NCI-H2227 (cell line): Measurements from ENCODE around the gene SMC1B.
"Not testable (repeated sequence)": the region's sequence is repeated elsewhere in the genome, so short reads cannot be mapped to it uniquely, and the experiment has no call there.

Source experiments
- DNase-seq: peaks from one replicate; lab custom pipeline; 2025; ENCODE audit not compliant: unreplicated experiment; lab: John Stamatoyannopoulos, UW

Gene SMC1B

DNA sequence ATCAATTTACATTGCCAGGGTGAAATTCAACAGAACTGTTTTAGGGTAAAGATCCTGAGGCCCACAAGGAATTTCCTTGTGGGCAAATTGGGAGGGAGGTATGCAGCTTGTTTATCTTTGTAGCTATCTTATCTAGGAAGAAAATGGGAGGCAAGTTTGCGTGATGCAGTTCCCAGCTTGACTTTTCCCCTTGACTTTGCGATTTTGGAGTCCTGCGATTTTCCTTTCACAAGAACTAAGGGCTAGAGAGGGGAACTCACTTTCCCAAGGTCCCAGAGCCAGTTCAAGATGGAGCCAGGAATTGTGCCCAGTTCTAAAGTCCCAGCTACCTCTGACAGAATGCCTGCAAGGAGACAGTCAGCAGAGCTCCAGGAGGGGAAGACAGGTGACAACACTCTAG, 30.8 kb upstream of the SMC1B start:
- DNase-seq = no peak

DNA sequence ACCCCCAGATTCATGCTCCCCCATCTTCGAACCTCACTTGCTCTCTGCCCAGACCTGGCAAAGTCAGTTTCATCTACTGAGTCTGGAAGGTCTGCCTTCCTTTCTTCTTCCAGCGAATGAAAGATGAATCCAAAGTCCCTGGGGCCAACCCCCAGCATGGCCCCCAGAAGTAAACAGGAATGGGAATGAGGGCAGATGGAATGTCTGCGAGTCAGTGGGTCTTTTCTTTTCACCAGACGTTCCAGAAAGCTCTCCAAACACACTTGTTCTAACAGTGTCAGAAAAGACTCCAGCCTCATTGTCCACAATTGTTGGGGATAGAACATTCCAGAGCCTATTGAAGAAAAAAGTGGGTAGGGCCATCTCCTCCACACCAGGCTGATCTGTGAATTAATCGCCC, 28.7 kb upstream of the SMC1B start:
- no peak for DNase-seq

DNA sequence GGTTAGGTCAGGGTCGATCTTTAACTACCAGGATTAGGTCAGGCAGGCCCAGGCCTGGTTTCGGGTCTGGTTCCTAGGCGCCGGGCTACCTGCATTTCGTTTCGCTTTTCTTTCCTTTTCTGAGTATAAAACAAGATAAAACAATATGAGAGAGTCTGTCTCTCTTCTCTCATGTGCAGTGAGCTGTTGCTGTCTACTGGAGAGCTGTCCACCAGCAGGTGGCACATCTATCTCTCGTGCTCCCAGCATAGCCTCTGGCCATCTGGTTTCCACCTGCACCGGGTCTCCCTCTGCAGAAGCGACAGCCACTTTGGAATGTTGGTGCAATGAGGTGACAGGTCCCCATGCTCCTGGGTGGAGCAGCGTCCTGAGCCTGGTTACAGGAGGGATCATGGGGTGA, 27.7 kb upstream of the SMC1B start:
- peak; percentile 48 for DNase-seq

DNA sequence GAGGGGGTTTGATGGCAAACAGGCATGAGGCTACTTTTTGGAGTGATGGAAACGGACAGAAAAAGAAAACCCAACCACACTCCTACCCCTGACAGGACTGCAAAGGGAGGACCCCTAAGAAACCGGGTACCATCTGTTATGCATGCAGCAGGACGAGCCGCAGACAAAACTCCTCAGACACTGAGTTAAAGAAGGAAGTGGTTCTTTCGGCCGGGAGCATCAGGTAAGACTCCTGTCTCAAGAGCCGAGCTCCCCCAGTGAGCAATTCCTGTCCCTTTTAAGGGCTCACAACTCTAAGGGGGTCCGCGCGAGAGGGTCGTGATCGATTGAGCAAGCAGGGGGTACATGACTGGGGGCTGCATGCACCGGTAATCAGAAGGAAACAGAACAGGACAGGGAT, 27.3 kb upstream of the SMC1B start:
- not testable (repeated sequence) for DNase-seq

DNA sequence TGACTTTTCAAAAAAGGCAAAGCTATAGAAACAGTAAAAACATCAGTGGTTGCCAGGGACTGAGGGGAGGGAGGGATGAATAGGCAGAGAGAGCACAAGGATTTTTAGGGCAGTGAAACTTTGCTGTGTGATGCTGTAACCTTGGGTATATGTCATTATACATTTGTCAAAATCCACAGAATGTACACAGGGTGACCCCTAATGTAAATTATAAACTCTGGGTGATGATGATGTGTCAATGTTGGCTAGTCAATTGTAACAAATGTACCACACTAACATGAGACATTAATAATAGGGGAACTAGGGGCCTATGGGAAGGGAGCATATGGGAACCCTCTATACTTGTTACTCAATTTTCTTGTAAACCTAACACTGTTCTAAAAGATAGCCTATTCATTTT, 24.9 kb upstream of the SMC1B start:
- no peak for DNase-seq

DNA sequence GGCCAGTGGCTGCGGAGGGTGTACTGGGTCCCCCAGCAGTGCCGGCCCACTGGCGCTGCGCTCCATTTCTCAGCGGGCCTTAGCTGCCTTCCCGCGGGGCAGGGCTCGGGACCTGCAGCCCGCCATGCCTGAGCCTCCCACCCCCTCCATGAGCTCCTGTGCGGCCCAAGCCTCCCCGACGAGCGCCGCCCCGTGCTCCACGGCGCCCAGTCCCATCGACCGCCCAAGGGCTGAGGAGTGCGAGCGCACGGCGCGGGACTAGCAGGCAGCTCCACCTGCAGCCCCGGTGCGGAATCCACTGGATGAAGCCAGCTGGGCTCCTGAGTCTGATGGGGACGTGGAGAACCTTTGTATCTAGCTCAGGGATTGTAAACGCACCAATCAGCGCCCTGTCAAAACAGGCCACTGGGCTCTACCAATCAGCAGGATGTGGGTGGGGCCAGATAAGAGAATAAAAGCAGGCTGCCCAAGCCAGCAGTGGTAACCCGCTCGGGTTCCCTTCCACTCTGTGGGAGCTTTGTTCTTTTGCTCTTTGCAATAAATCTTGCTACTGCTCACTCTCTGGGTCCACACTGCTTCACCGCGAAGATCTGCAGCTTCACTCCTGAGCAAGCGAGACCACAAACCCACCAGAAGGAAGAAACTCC, 23.6 kb upstream of the SMC1B start:
- DNase-seq = not testable (repeated sequence)

DNA sequence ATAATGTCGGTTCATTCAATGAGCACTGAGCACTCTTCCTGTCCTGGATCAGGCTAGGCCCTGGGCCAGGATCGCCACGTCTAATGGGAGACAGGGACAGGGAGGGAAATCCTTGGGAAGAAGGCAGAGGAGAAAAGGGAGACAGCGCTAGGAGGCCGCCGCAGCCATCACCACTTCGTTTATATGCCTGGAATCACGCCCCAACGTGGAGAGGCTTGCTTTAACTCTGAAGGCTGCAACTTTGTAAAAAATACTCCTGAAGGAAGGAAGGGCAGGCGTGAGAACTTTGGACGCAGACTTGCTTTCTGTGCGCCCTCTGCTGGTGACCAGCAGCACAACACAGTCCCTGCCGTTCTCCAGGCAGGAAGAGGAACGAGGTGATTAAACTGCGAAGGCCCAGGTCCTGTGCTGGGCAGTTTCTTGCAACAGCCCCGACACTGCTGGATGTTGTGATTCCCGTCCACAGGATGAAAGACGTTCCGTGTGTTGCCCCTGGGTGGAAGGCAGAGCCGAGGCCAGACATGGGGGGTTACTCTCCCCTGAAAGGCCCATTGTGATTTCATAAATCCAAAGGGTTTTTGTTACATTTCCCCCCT, 22.2 kb upstream of the SMC1B start:
- DNase-seq = peak; percentile 84

DNA sequence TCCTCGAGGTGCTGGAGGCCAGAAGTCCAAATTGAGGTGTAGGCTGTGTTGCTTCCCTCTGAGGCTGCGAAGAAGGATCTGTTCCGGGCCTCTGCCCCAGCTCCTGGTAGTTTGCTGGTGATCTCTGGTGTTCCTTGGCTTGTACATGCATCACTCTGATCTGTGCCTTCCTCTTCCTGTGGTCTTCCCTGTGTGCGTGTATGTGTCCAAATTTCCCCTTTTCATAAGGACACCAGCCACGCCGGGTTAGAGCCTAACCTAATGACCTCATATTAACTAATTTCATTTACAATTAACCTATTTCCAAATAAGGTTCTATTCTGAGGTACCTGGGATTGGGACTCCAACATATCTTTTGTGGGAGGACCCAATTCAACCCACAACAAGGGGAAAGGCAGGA, 21.6 kb upstream of the SMC1B start:
- DNase-seq = no peak

DNA sequence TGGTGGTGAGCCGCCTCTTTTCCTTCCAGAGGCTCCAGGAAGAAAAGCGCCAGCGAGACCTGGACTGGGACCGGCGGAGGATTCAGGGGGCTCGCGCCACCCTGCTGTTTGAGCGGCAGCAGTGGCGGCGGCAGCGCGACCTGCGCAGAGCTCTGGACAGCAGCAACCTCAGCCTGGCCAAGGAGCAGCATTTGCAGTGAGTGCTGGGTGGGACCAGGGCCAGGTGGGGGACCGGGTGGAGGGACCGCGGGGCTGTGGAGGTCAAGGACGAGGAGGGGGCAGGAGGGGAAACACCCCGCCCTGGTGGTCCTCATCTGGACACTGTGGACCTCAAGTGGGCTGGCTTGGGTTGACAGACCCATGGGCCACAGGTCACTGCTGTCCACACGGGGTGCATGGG, 17.5 kb upstream of the SMC1B start:
- DNase-seq = no peak

DNA sequence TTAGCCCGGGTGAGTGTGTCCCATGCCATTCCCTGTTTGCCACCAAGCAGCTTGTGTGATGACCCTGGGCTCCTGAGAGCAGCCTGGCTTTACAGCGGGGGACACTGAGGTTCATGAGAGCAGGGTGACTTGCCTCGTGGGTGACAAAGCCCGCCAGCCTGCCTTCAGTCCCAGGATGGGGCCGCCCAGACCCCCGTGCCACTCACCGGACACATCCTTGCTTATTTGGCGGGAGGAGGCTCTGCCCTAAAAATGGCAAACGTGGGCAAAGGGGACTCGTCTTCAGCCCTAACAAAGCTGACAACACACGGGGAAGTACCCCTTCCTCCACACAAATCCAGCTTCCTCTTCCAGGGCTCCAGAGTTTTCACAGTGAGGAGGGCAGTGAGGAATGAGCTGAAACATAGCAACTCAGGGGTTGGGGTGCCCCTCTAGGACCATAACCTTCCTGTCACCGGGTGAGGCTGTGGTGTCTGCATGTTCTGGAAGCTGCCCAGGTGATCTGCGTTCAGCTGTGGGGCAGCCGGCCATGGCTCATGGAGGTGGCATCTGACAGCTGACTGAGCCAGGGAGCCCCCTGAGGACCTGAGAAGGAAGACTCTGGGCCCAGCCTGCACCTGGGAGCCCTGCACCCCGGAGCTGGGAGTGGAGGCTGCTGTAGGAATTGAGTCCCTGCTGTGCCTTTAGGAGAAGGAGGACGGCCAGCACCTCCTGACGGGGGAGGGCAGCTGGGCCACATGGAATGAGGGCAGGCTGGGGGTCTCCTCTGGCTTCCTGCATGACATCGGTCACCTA, 16.8 kb upstream of the SMC1B start:
- no peak for DNase-seq

DNA sequence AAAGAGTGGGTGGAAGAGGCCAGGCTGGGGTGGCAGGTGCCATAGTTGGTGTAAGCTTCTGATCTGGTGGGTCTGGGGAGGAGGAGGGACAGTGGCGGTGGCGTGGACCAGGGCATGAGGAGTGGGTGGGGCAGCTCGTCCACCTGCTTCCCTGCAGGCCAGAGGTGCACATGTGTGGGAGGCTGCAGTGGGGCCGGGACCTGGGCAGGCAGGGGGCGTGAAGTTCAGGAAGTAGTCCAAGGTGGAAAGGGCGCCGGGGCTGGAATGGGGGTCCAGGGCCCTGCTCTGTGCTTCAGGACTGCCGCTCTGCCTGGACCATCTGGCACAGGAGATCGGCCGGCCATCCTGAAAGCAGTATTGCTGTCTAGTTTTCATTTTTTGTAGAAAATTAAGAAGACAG, 16.0 kb upstream of the SMC1B start:
- DNase-seq = no peak

DNA sequence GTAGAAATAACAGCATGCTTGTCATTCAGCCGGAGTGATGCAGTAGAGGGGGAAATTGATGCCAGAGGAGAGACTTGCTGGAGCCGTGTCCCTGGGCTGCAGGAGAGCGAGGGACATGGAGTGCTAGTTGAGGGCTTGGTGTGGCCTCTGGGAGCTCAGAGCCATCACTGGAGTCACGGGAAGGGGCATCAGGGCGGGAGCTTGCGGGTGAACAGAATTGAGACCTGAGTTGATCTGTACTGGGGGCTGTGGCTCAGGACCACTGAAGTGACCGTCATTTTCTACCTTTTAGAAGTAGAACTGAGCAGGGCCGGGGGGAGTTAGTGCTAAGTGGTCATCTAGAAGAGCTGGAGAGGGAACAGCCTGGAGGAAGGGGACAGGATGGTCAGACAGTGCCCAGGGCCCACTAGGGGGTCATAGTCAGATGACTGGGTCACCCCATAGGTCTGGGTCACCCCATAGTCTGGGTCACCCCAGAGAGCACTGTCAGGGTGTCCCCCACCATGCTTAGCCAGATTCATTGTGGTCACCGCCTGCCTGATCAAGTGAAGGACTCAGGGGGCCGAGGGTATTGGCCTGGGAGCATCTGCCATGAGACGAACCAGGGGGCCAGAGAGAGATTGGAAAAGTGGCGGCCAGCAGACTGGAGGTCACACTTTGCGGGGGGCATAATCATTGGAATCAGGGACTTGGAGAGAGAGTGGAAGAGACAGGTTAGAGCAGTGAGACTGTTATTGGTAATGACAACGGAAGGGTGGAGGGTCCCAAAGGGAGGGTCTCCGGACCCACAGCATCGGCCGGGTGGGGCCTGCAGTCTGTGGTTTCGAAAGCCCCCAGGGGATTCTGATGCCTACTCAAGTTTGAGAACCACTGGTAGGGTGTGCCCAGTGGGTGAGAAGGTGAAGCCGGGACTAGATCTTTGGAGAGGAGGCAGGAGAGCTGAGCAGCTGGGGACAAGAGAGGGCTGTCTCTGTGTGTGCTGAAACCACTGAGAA, 15.3 kb upstream of the SMC1B start:
- DNase-seq = no peak

DNA sequence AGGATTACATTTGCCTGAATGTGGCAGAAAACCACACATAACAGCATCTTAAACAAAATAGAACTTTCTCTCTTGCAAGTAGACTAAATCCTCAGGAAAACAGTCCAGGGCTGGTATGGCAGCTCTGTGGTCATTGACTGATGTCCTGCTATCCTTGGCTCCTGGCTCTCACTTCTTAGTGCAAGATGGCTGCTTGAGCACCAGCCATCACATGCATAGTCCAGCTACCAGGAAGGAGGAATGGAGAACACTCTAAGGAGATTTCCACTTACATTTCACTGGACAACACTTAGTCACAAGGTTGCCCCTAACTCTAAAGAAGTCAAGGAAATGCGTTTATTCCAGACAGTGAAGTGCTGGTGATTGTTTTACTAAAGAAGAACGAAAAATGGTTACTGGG, 13.7 kb upstream of the SMC1B start:
- no peak for DNase-seq

DNA sequence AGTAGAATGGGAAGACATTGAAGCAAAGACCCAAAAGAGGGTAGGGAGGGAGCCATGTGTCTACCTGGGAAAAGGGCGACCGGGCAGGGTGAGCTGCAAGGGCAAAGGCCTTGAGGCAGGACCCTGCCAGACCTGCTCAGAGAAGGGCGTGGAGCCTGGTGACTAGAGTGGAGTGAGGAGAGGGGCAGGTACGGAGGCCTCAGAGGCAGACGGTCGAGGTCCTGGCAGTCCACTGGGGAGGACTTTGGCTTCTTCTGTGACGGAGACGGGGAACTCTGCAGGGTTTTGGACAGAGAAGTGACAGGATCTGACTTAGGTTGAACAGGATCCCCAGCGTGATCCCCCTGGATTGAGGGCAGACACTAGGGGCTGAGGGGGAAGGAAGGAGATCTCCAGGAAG, 13.0 kb upstream of the SMC1B start:
- DNase-seq = no peak

DNA sequence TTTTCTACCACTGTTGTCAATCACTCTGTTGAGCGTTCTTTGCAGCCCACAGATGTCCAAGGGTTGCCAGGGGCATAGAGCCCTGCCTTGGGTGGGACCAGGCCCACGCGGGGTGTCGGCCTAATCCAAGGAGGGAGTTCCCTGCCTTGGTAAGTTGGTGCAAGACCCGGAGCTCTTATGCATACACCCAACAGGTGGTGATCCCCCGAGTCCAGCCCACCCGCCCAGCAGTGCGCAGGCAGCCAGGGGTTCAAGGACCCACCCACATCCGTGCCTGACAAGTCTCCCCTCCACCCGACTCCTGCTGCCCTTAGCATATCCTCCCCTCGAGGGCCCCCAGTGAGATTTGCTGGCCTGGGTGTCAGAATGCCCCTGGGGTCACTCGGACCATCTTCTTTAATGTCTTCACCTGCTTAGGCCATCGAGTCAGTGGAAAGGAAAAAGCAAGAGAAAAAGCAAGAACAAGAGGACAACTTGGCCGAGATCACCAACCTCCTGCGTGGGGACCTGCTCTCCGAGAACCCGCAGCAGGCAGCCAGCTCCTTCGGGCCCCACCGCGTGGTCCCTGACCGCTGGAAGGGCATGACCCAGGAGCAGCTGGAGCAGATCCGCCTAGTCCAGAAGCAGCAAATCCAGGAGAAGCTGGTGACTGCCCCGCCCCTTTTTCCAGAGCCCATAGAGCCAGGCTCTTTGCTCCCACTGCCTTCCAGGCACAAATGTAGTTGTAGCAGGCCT, 12.3 kb upstream of the SMC1B start:
- no peak for DNase-seq

DNA sequence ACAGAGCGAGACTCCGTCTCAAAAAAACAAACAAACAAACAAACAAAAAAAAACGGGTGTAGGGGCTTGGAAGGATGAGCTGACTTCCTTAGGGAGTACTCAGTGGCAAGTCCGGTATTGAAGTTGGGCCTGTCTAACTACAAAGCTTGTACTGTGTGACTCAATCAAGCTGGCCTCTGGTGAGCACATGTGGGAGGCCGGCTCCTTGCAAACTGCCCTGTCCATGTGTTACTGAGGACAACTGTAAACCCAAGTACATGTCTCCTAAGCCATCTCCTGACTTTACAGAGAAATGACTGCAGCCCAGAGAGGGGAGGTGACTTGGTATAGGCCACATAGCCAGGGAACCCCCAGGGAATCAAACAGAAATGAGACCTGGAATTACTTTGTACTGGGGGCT, 11.7 kb upstream of the SMC1B start:
- DNase-seq = no peak

DNA sequence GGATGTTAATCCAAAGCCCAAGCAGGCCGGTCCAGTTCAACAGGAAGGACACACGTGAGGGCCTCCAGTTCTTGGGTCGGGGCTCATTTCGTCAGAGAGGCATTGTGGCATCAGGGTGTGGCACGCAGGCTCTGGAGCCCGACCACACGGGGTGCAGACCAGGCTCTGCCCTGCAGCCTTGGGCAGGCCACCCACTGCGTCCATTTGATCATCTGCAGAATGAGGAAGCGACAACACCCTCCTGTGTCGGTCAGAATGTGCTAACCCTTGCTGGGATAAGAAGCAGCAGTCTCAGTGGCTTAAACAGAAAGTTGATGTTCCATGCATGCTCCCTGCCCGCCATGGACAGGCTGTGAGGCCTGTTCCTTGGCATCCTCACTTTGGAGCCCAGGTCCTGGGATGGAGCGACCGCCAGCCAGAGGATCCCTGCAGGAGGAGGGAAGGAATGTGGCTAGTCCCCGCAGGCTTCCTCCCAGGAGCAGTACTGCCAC, 10.9 kb upstream of the SMC1B start:
- no peak for DNase-seq

DNA sequence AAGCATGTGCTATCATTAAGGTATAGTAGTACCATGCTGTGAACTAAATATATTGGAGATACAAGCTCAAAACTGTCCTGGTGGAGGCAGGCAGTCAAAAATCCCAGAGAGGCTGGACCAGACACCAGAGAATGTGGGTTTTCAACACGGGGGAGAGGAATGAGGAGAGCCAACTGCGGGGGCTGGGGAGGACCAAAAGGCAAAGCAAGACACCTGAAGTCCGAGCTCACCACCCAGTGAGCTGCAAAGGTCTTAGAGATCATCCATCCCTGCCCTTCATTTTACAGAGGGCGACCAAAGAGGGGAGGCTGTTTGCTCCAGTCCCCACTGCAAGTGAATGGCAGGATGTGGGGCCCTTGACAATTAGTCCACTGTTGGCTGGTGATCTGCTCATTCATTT, 10.1 kb upstream of the SMC1B start:
- no peak for DNase-seq

DNA sequence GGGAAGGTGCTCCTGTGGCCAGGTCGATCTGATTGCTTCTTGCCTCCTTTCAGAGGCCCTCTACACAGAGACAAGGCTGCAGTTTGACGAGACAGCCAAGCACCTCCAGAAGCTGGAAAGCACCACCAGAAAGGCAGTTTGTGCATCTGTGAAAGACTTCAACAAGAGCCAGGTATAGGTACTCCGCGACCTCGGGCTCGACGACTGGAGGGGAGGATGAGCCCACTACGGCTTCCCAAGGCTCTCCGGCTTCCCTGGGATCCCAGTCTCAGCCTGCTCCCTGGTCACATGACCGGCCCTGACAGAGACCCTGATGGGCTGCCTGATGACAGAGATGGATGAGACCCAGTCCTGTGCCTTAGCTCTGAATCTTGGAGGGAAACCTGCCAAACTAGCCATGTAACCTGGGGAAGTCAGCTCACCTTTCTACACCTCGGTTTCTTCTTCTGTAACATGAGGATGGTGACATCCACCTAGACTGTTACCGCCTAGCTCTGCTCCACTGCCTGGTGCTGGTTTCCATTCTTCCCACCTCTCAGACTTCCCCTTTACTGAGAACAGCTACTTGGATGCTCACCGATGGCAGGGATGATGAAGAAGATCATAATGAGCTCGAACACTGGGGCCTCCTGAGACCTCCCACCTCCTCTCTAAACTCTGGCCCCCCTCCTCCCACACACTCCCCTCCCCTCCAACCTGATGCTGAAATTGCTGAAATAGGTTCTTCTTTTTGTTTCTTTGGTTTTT, 9.0 kb upstream of the SMC1B start:
- DNase-seq = no peak
